Measurements from ENCODE around the gene AAMDC. TPM values are rescaled to one million over a fixed set of nuclear protein-coding genes. Genes with fewer than 3 reads are reported as not detected.
"Not testable (repeated sequence)": the region's sequence is repeated elsewhere in the genome, so short reads cannot be mapped to it uniquely, and the experiment has no call there.

AAMDC gene
- total RNA-seq, 3 donors from 2014 or later (not counting 1 experiment from before 2014, with no cell fraction given): 4.8 to 5.7 (median 5.4) TPM

DNA sequence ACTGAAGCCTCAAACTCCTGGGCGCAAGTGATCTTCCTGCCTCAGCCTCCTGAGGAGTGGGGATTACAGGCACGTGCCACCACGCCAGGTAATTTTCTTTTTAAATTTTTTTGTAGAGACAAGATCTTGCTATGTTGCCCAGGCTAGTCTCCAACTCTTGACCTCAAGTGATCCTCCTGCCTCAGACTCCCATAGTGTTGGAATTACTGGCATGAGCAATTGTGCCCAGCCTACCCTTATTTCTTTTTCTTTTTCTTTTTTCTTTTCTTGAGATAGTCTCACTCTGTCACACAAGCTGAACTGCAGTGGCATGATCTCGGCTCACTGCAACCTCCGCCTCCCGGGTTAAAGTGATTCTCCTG is 63.9 kb downstream of the AAMDC start:
- WGBS (ENCODE audit: insufficient coverage): 98% methylated on average over 6 of the region's 6 CpGs
- no peak overlapping the region for H3K4me3 ChIP-seq (ENCODE audit: low read length)
- peaks cover 4 to 11% of the 10 kb centered on the region in 2 donors for H3K4me1 Mint-ChIP-seq
- H3K36me3 ChIP-seq (ENCODE audit: control insufficient read depth, insufficient read depth, low read length): peaks cover 42% of the 10 kb centered on the region
- H3K27me3 Mint-ChIP-seq (ENCODE audit: low read depth in 2 of 2): no peaks in the 10 kb centered on the region
- H3K4me1 ChIP-seq (ENCODE audit: control insufficient read depth, insufficient read depth, low read length): no peaks in the 10 kb centered on the region
- peaks cover 7% of the 10 kb centered on the region for H3K36me3 Mint-ChIP-seq
- H3K27ac ChIP-seq (ENCODE audit: low read length): no peak overlapping the region
- no peak overlapping the region for H3K27ac Mint-ChIP-seq
- H3K9me3 Mint-ChIP-seq: no peaks in the 10 kb centered on the region
- TF ChIP-seq, protein P1, sequence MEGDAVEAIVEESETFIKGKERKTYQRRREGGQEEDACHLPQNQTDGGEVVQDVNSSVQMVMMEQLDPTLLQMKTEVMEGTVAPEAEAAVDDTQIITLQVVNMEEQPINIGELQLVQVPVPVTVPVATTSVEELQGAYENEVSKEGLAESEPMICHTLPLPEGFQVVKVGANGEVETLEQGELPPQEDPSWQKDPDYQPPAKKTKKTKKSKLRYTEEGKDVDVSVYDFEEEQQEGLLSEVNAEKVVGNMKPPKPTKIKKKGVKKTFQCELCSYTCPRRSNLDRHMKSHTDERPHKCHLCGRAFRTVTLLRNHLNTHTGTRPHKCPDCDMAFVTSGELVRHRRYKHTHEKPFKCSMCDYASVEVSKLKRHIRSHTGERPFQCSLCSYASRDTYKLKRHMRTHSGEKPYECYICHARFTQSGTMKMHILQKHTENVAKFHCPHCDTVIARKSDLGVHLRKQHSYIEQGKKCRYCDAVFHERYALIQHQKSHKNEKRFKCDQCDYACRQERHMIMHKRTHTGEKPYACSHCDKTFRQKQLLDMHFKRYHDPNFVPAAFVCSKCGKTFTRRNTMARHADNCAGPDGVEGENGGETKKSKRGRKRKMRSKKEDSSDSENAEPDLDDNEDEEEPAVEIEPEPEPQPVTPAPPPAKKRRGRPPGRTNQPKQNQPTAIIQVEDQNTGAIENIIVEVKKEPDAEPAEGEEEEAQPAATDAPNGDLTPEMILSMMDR (IDR thresholded peaks at IDR 0.05): no peak
- no peak for DNase-seq
- intact Hi-C loops (cut with micrococcal nuclease): no loop called here
- no peak for ATAC-seq
- no peak overlapping the region for H3K4me3 Mint-ChIP-seq
- no peaks in the 10 kb centered on the region for H3K9me3 ChIP-seq (ENCODE audit: control insufficient read depth, insufficient read depth, low read length)
- H3K27me3 ChIP-seq (ENCODE audit: control insufficient read depth, insufficient read depth, low read length): no peaks in the 10 kb centered on the region

DNA sequence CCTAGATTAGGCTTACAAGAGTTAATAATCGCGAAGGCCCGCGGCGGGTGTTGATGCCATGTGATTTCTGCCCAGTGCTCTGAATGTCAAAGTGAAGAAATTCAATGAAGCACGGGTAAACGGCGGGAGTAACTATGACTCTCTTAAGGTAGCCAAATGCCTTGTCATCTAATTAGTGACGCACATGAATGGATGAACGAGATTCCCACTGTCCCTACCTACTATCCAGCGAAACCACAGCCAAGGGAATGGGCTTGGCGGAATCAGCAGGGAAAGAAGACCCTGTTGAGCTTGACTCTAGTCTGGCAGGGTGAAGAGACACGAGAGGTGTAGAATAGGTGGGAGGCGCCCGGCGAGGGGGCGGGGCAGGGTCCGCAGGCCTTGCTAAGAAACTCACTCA is 65.5 kb downstream of the AAMDC start:
- Histone ChIP-seq H3K4me1 (ENCODE audit: control insufficient read depth, insufficient read depth, low read length) (no peaks in the 10 kb centered on the region), H3K27ac (ENCODE audit: low read length) (no peak overlapping the region), H3K4me3 (ENCODE audit: low read length) (no peak overlapping the region), H3K36me3 (ENCODE audit: control insufficient read depth, insufficient read depth, low read length) (peaks cover 37% of the 10 kb centered on the region), H3K27me3 (ENCODE audit: control insufficient read depth, insufficient read depth, low read length) (no peaks in the 10 kb centered on the region), H3K9me3 (ENCODE audit: control insufficient read depth, insufficient read depth, low read length) (no peaks in the 10 kb centered on the region)
- no peak for DNase-seq
- TF ChIP-seq, protein P1 (IDR thresholded peaks at IDR 0.05): no peak
- intact Hi-C loops (cut with micrococcal nuclease): no loop called here
- peaks cover 7% of the 10 kb centered on the region for H3K36me3 Mint-ChIP-seq
- H3K4me3 Mint-ChIP-seq: no peak overlapping the region
- no peak overlapping the region for H3K27ac Mint-ChIP-seq
- H3K4me1 Mint-ChIP-seq: no peaks in the 10 kb centered on the region
- no peaks in the 10 kb centered on the region for H3K9me3 Mint-ChIP-seq
- no peak for ATAC-seq
- WGBS (ENCODE audit: insufficient coverage): 98% methylated on average over 17 of the region's 18 CpGs
- no peaks in the 10 kb centered on the region for H3K27me3 Mint-ChIP-seq (ENCODE audit: low read depth in 2 of 2)

- H3K9me3 ChIP-seq (ENCODE audit: control insufficient read depth, insufficient read depth, low read length); H3K27ac Mint-ChIP-seq; H3K4me3 Mint-ChIP-seq; DNase-seq; H3K36me3 Mint-ChIP-seq; ATAC-seq; H3K9me3 Mint-ChIP-seq; H3K27me3 ChIP-seq (ENCODE audit: control insufficient read depth, insufficient read depth, low read length); H3K27ac ChIP-seq (ENCODE audit: low read length); H3K4me1 ChIP-seq (ENCODE audit: control insufficient read depth, insufficient read depth, low read length); H3K27me3 Mint-ChIP-seq (ENCODE audit: low read depth in 2 of 2); H3K4me1 Mint-ChIP-seq; H3K4me3 ChIP-seq (ENCODE audit: low read length); intact Hi-C loops (cut with micrococcal nuclease): not testable (repeated sequence)
- H3K36me3 ChIP-seq (ENCODE audit: control insufficient read depth, insufficient read depth, low read length): peaks cover 19% of the 10 kb centered on the region
- WGBS (ENCODE audit: insufficient coverage): 94% methylated on average over 4 of the region's 5 CpGs
These were observed 68.1 kb downstream of the AAMDC start for GRCh38 chr11:77889045-77889444.

GRCh38 chr11:77890100-77890614 is 69.2 kb downstream of the AAMDC start:
- ATAC-seq; H3K4me3 ChIP-seq (ENCODE audit: low read length); H3K36me3 Mint-ChIP-seq; H3K4me1 Mint-ChIP-seq; H3K27me3 Mint-ChIP-seq (ENCODE audit: low read depth in 2 of 2); intact Hi-C loops (cut with micrococcal nuclease); H3K27me3 ChIP-seq (ENCODE audit: control insufficient read depth, insufficient read depth, low read length); H3K9me3 Mint-ChIP-seq; H3K27ac ChIP-seq (ENCODE audit: low read length); H3K4me3 Mint-ChIP-seq; H3K9me3 ChIP-seq (ENCODE audit: control insufficient read depth, insufficient read depth, low read length); DNase-seq; H3K4me1 ChIP-seq (ENCODE audit: control insufficient read depth, insufficient read depth, low read length): not testable (repeated sequence)
- H3K27ac Mint-ChIP-seq: peak overlapping the region in 1 of 2 donors; percentile 41
- H3K36me3 ChIP-seq (ENCODE audit: control insufficient read depth, insufficient read depth, low read length): peaks cover 18% of the 10 kb centered on the region

GRCh38 chr11:77890619-77891056 is 69.7 kb downstream of the AAMDC start:
- H3K36me3 Mint-ChIP-seq: not testable (repeated sequence)
- H3K36me3 ChIP-seq (ENCODE audit: control insufficient read depth, insufficient read depth, low read length): peaks cover 18% of the 10 kb centered on the region

DNA sequence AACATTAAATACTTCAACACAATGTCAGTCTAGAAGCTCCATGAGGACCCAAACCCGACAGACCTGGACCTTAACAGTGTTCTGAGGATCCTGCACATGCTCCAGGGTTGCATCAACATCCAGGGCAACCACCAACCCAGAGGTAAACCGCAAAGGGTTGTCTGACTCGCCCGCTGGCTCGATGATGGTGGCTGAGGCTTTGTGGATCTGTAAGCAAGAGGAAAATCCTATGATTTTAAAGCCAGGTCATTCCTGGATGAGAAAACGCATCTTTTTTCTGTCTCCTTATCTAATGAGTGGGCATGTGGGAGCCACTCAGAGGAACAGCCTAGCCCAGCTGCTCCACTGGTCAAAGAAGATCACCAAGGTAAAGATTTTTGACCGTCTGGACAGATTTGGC is 70.3 kb downstream of the AAMDC start:
- H3K9me3 ChIP-seq (ENCODE audit: control insufficient read depth, insufficient read depth, low read length); ATAC-seq; H3K36me3 Mint-ChIP-seq; H3K27me3 ChIP-seq (ENCODE audit: control insufficient read depth, insufficient read depth, low read length); H3K4me3 ChIP-seq (ENCODE audit: low read length); DNase-seq; H3K27ac ChIP-seq (ENCODE audit: low read length); H3K9me3 Mint-ChIP-seq; intact Hi-C loops (cut with micrococcal nuclease); H3K4me1 ChIP-seq (ENCODE audit: control insufficient read depth, insufficient read depth, low read length); H3K4me3 Mint-ChIP-seq; H3K27me3 Mint-ChIP-seq (ENCODE audit: low read depth in 2 of 2); H3K27ac Mint-ChIP-seq; H3K4me1 Mint-ChIP-seq: not testable (repeated sequence)
- 97% methylated on average over 7 of the region's 7 CpGs for WGBS (ENCODE audit: insufficient coverage)
- H3K36me3 ChIP-seq (ENCODE audit: control insufficient read depth, insufficient read depth, low read length): peaks cover 20% of the 10 kb centered on the region

More at GRCh38 chr11:77890619-77891056, 69.7 kb downstream of the AAMDC start:
- H3K4me1 Mint-ChIP-seq; intact Hi-C loops (cut with micrococcal nuclease); H3K9me3 ChIP-seq (ENCODE audit: control insufficient read depth, insufficient read depth, low read length); H3K4me3 Mint-ChIP-seq; H3K4me1 ChIP-seq (ENCODE audit: control insufficient read depth, insufficient read depth, low read length); ATAC-seq; H3K27ac ChIP-seq (ENCODE audit: low read length); H3K27me3 ChIP-seq (ENCODE audit: control insufficient read depth, insufficient read depth, low read length); DNase-seq; H3K27me3 Mint-ChIP-seq (ENCODE audit: low read depth in 2 of 2); H3K9me3 Mint-ChIP-seq; H3K4me3 ChIP-seq (ENCODE audit: low read length): not testable (repeated sequence)
- peak overlapping the region in 1 of 2 donors; percentile 41 for H3K27ac Mint-ChIP-seq
- 88% methylated on average over 3 of the region's 4 CpGs for WGBS (ENCODE audit: insufficient coverage)

GRCh38 chr11:77891703-77892102 is 70.8 kb downstream of the AAMDC start:
- H3K9me3 ChIP-seq (ENCODE audit: control insufficient read depth, insufficient read depth, low read length); intact Hi-C loops (cut with micrococcal nuclease); H3K27ac Mint-ChIP-seq; H3K36me3 Mint-ChIP-seq; DNase-seq; H3K27me3 Mint-ChIP-seq (ENCODE audit: low read depth in 2 of 2); H3K9me3 Mint-ChIP-seq; H3K4me1 ChIP-seq (ENCODE audit: control insufficient read depth, insufficient read depth, low read length); H3K4me3 ChIP-seq (ENCODE audit: low read length); ATAC-seq; H3K27ac ChIP-seq (ENCODE audit: low read length); H3K27me3 ChIP-seq (ENCODE audit: control insufficient read depth, insufficient read depth, low read length); H3K4me1 Mint-ChIP-seq; H3K4me3 Mint-ChIP-seq: not testable (repeated sequence)
- H3K36me3 ChIP-seq (ENCODE audit: control insufficient read depth, insufficient read depth, low read length): peaks cover 20% of the 10 kb centered on the region
- WGBS (ENCODE audit: insufficient coverage): no CpG with 5 or more reads among the region's 4 CpGs

Measured in natural killer cell (primary cell).